GM06990 (cell line): ENCODE results near the gene COL6A3.

Source experiments
- DNase-seq: peaks from one replicate; pipeline ENCODE4 v3.0.0-alpha.2; 2011; ENCODE audit not compliant: insufficient read length; ENCODE audit errors: extremely low read depth
- H3K27me3 ChIP-seq: replicated peaks from 2 replicates; pipeline ENCODE4 v1.6.0; 2011; ENCODE audit warnings: low read length; ENCODE audit not compliant: control insufficient read depth, insufficient read depth
- H3K36me3 ChIP-seq: 2 replicates; pipeline ENCODE4 v1.5.1; 2011; ENCODE audit warnings: low read length; ENCODE audit not compliant: control insufficient read depth, insufficient read depth
- H3K4me3 ChIP-seq: replicated peaks from 2 replicates; pipeline ENCODE4 v1.5.1; 2011; ENCODE audit warnings: low read depth, mild to moderate bottlenecking, control low read depth, low read length
- TF ChIP-seq, protein P1 (sequence below): IDR thresholded peaks from 2 replicates; pipeline ENCODE4 v1.5.1; 2011; ENCODE audit warnings: low read length, control low read depth, mild to moderate bottlenecking, inconsistent platforms; ENCODE audit not compliant: insufficient read depth, poor library complexity, severe bottlenecking

The COL6A3 gene

DNA sequence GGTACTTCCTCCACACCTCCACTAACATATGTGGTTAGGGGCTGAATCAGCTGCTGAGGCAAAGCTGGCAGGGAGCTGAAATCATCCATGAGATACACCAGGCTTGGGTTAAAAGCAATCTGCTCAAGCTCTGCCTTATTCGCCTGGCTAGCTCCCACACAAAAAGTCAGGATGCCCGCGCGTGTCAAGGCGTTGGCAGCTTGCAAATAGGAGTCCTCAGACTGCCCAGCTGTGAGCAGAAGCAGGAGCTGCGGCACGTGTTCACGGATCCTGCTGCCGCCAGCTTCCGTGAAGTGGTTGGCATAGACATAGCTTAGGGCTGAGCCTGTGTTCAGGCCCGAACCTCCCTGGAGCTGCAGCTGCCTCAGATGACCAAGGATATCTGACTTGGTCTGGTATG is 35.3 kb downstream of the COL6A3 start:
- Histone ChIP-seq H3K36me3 (no peaks in the 10 kb centered on the region), H3K27me3 (peaks cover 2% of the 10 kb centered on the region), H3K4me3 (no peak overlapping the region)
- DNase-seq: no peak
- TF ChIP-seq, protein P1, sequence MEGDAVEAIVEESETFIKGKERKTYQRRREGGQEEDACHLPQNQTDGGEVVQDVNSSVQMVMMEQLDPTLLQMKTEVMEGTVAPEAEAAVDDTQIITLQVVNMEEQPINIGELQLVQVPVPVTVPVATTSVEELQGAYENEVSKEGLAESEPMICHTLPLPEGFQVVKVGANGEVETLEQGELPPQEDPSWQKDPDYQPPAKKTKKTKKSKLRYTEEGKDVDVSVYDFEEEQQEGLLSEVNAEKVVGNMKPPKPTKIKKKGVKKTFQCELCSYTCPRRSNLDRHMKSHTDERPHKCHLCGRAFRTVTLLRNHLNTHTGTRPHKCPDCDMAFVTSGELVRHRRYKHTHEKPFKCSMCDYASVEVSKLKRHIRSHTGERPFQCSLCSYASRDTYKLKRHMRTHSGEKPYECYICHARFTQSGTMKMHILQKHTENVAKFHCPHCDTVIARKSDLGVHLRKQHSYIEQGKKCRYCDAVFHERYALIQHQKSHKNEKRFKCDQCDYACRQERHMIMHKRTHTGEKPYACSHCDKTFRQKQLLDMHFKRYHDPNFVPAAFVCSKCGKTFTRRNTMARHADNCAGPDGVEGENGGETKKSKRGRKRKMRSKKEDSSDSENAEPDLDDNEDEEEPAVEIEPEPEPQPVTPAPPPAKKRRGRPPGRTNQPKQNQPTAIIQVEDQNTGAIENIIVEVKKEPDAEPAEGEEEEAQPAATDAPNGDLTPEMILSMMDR: no peak

DNA sequence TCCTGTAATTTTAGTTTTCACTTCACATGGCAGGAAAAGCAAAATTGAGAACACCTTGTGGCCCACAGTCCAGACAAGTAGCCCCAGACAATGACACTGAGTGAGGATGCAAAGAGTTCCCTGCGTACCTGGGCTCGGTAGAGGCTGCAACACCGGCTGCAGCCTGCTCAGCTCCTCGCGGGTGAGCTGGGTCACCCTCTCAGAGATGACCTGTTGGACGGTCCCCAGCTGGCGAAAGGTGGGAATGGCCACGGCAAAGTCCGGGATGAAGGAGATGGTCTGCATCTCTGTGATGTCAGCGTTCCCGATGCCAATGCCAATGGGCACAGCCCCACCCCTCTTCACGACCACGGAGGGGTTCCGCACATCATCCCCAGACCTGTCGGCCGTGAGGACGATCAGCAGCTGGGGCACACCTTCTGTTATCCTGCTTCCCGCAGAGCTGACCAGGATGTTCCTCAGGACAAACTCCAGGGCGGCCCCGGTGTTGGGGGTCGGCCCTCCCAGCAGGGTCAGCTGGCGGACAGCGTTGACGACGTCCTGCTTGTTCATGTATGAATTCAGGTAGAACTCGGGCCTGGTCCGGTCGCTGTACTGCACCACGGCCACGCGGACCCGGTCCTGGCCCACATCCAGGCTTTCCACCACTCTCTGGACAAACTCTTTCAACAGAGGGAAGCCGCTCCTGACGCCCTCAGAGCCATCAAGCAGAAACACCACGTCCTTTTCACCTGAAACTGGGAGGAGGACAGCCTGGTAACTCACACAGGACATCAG is 39.5 kb downstream of the COL6A3 start:
- Histone ChIP-seq H3K4me3 (no peak overlapping the region), H3K36me3 (no peaks in the 10 kb centered on the region), H3K27me3 (peaks cover 2% of the 10 kb centered on the region)
- DNase-seq: no peak
- TF ChIP-seq, protein P1: no peak

GRCh38 chr2:237371856-237372255 is 42.1 kb downstream of the COL6A3 start:
- DNase-seq: no peak
- H3K4me3 ChIP-seq: no peak overlapping the region
- peaks cover 2% of the 10 kb centered on the region for H3K27me3 ChIP-seq
- TF ChIP-seq, protein P1: no peak
- H3K36me3 ChIP-seq: no peaks in the 10 kb centered on the region

DNA sequence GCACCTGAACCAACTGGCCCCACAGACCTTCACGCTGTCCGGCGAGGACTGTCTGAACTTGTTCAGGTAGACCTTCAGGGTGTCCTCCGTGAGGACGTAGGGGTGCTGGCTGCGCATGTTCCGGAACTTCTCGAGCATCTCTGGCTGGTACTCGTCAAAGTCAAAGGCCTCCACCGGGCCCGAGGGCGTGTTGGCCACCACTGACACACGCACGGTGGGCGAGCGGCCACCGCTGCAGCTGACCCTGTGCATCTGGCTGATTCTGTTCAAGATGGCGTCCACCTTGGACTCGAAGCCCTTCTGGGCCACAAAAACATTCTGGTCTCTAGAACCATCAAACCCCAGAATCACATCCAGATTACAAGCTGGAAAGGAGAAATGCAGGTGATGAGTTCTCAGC is 48.3 kb downstream of the COL6A3 start:
- Histone ChIP-seq H3K4me3 (no peak overlapping the region), H3K36me3 (no peaks in the 10 kb centered on the region)
- TF ChIP-seq, protein P1: no peak

DNA sequence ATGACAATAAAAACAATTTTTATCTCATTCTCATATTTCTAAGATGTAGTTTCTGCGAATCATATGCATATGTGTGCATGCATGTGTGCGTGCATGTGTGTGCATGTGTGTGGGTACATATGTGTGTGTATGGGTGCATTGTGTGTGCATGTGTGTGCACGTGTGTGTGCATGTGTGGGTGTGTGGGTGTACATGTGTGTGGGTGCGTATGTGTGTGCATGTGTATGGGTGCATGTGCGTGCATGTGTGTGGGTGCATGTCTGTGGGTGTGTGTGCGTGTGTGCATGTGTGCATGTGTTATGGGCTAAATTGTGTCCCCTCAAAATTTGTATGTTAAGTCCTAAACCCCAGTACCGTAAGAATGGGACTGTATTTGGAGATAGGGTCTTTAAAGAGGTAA is 49.3 kb downstream of the COL6A3 start:
- no peak overlapping the region for H3K4me3 ChIP-seq
- H3K27me3 ChIP-seq: no peaks in the 10 kb centered on the region
- TF ChIP-seq, protein P1: no peak
- DNase-seq: no peak
- no peaks in the 10 kb centered on the region for H3K36me3 ChIP-seq

More for the DNA sequence above, 48.3 kb downstream of the COL6A3 start:
- no peaks in the 10 kb centered on the region for H3K27me3 ChIP-seq
- no peak for DNase-seq
